Parietal lobe (tissue), 2 donors: ENCODE results near the gene OSBPL8. TPM values are rescaled to one million over a fixed set of nuclear protein-coding genes. Genes with fewer than 3 reads are reported as not detected.

Experiments used
- small RNA-seq: library from RNA; depleted of rRNA; stranded (forward); fragments of <200 nt; gene quantifications from one replicate; pipeline ENCODE3, GENCODE V24; 2014; ENCODE audit warnings: low replicate concordance
- total RNA-seq: library from RNA; depleted of rRNA; stranded (reverse); fragments of >200 nt; gene quantifications from one replicate; pipeline ENCODE4 v1.2.3, GENCODE V29; 2014

OSBPL8 gene, protein sequence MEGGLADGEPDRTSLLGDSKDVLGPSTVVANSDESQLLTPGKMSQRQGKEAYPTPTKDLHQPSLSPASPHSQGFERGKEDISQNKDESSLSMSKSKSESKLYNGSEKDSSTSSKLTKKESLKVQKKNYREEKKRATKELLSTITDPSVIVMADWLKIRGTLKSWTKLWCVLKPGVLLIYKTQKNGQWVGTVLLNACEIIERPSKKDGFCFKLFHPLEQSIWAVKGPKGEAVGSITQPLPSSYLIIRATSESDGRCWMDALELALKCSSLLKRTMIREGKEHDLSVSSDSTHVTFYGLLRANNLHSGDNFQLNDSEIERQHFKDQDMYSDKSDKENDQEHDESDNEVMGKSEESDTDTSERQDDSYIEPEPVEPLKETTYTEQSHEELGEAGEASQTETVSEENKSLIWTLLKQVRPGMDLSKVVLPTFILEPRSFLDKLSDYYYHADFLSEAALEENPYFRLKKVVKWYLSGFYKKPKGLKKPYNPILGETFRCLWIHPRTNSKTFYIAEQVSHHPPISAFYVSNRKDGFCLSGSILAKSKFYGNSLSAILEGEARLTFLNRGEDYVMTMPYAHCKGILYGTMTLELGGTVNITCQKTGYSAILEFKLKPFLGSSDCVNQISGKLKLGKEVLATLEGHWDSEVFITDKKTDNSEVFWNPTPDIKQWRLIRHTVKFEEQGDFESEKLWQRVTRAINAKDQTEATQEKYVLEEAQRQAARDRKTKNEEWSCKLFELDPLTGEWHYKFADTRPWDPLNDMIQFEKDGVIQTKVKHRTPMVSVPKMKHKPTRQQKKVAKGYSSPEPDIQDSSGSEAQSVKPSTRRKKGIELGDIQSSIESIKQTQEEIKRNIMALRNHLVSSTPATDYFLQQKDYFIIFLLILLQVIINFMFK
- 188 TPM for total RNA-seq

DNA sequence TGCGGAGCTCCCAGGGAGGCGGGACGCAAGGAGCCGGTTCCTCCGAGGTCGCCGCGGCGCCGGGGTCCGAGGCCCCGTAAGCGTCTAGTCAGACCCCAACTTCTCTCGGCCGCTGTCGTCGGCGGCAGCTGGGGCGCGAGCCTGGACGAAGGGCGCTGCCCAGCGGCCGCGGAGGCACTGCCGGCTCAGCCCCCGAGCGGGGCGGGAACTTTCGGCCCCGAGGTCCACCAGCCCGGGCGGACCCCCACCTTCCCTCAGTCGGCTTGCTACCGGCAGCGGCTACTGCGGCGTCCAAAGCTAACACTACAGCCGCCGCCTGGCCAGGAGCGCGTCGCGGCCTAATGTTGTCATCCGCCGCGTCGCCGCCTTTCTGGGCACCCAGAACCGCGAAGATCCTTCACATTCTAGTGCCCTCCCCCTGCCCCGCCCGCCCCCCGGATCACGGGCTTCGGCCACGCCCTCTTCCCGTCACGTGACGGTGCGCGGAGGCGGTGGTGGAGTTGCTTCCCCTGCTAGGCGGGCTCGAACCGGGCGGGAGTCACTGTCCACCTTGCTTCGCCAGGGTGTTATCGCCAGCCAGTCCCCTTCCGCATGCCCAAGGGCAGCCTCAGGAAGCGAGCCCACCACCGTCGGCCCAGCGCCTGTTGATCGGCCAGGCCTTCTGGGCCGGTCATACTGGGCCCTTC is at the start of gene OSBPL8:
TSS of gene OSBPL8 (minus strand) at position 372 of the 686 bp plus-strand sequence. CDS start 72,220 bp downstream, outside the sequence.

DNA sequence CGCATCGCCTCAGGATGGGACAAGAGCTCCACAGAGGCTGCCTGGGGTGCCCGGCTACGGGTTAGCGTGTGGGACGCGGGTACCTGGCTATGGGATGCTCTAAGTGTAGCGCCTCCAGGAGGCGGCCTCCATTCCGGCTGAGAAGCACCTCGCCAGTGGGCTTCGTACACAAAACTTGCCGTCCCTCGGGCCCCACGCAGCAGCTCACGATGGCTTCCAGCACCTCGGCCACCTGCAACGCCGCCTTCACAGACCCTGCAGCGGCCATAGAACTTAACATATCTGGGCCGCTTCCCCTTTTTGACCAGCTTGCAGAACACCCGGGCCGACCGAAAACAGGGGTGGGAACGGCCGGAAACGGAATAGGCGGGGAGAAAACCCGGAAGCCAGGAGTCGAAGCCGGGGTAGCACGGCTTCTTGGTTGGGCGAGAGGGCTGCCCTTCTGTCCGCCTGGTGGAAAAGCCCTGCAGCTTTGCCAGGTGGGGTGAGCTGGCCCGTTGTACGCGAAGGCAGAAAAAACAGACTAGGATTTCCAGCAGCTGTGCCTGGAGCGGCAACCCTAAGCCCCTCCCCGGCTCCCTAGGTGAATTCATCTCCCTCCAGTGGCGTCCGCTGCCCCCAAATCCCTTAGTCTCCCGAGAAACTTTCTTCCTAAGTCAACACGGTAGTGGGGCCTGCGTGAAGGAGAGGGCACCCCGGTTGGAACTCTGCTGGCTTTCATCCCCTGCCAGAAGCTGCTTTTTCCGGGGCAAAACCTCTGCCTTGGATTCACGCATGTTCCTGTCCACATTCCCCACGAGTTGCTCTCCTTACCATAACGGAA is 211.3 kb downstream of the OSBPL8 start, which contains the start of gene BBS10:
TSS of gene BBS10 (minus strand) at position 337 of the 823 bp plus-strand sequence. CDS start at position 280, 57 bp downstream.

Small RNAs within 50 kb of the gene (small RNA-seq; reads per million reads assigned to genes)
- not detected for gene RN7SKP172

Other genes with a start within 250 kb of the OSBPL8 start
- gene BBS10, start 211.4 kb downstream of the OSBPL8 start, total RNA-seq: 26.0 TPM
- gene ZDHHC17, start 204.3 kb upstream of the OSBPL8 start, total RNA-seq: 371 TPM